Kidney (tissue), 14 donors: Measurements from ENCODE around the gene P4HA3. TPM values are rescaled to one million over a fixed set of nuclear protein-coding genes. Genes with fewer than 3 reads are reported as not detected.

Source experiments
- DNase-seq, 5 donors: peaks; one replicate each; pipeline ENCODE4 v3.0.0-alpha.2; 2013 to 2020
- FAIRE-seq: peaks from 2 replicates; lab custom pipeline; 2012; peaks lifted over from hg19 to GRCh38; lab: Jason Lieb, UNC
- H3K27ac ChIP-seq, 2 donors: one replicate each; pipeline ENCODE4 v1.7.0; 2013; ENCODE audit warnings: low read depth in 2 of 2, low read length in 2 of 2, inconsistent platforms in 1 of 2
- H3K27me3 ChIP-seq: one replicate; pipeline ENCODE4 v1.7.1; 2013; ENCODE audit warnings: low read length, inconsistent platforms; ENCODE audit not compliant: control insufficient read depth, insufficient read depth
- H3K36me3 ChIP-seq, 3 donors: one replicate each; pipeline versions ENCODE4 v1.7.0 to v1.7.1; 2013; ENCODE audit warnings: low read length in 3 of 3, control low read depth in 1 of 3, inconsistent platforms in 1 of 3; ENCODE audit not compliant: insufficient read depth in 3 of 3, control insufficient read depth in 2 of 3
- H3K4me1 ChIP-seq, 3 donors: one replicate each; pipeline versions ENCODE4 v1.7.0 to v1.7.1; 2013; ENCODE audit warnings: low read length in 3 of 3, inconsistent platforms in 1 of 3, low read depth in 1 of 3; ENCODE audit not compliant: control insufficient read depth in 2 of 3, insufficient read depth in 2 of 3
- H3K4me3 ChIP-seq, 3 donors: one replicate each; pipeline versions ENCODE4 v1.7.0 to v1.8.1; 2013; ENCODE audit warnings: low read length in 3 of 3, control low read depth in 1 of 3, inconsistent platforms in 1 of 3
- H3K9ac ChIP-seq, 3 donors: one replicate each; pipeline versions ENCODE4 v1.7.0 to v1.7.1; 2013; ENCODE audit warnings: low read length in 3 of 3, control low read depth in 1 of 3, inconsistent platforms in 1 of 3
- H3K9me3 ChIP-seq, 3 donors: one replicate each; pipeline versions ENCODE4 v1.7.0 to v1.7.1; 2013; ENCODE audit warnings: low read length in 3 of 3, control low read depth in 1 of 3, inconsistent platforms in 1 of 3; ENCODE audit not compliant: control insufficient read depth in 2 of 3, insufficient read depth in 1 of 3
- intact Hi-C: fragments of 100-400 bp; cut with DNase I; formaldehyde crosslinking; loops from one replicate; pipeline ENCODE4 v1.11.1; 2022
- polyA plus RNA-seq: library from polyadenylated mRNA; stranded (reverse); fragments of 350-450 nt; fragmentation: Illumina TruSeq; extraction: RNeasy Lipid Tissue Mini Kit (QIAGEN cat#74804); gene quantifications from one replicate; pipeline ENCODE4 v1.2.3, GENCODE V29; 2014; ENCODE audit warnings: low read depth, low replicate concordance; ENCODE audit not compliant: insufficient read depth
- total RNA-seq: library from RNA; stranded (reverse); fragmentation: NEBNext Ultra II Directional; extraction: Animal tissue kit (Norgen Biotek cat#: 25700); gene quantifications from one replicate; pipeline ENCODE4 v1.2.1, GENCODE V29; 2021
- TF ChIP-seq, protein P1 (sequence below): IDR thresholded peaks from 3 replicates; pipeline ENCODE4 v1.5.1; 2012; ENCODE audit warnings: mild to moderate bottlenecking, moderate library complexity, borderline replicate concordance; ENCODE audit not compliant: insufficient read depth; ENCODE audit errors: extremely low read depth
- donor health status: control.
- donor health status: control.
- donor health status: control.
- donor health status: control.
- donor health status: control.
- donor health status: DM: yes; HTN: yes; CAD: no.
- donor health status: Normal renal cell carcinoma (clear cell type).

Gene P4HA3
- total and polyA plus RNA-seq, 2 donors from 2014 or later: 0.39 to 1.2 TPM

DNA sequence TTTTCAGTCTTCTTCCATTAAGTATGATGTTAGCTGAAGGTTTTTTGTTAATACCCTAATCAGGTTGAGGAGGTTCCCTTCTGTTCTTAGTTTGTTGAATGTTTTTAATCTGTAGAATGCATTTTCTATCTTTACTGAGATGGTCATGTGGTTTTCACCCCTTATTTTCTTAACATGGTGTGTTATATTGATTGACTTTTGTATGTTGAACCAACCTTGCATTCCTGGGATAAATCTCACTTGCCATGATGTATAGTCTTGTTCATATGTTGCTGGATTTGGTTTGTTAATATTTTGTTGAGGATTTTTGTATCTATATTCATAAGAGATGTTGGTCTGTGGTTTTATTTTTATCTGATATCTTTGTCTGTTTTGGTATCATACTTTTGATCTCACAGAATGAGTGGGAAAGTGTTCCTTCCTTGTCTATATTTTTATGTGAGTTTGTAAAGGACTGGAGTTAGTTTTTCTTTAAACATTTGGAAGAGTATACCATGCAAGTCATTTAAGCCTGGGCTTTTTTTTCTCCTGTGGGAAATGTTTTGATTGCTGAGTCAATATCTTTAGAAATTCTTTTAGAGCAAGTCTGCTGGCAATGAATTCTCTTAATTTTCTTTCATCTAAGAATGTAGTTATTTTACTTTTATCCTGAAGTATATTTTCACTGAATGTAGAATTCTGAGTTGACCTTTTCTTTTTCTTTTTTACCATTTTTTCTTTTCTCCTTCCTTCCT is 5.5 kb upstream of the P4HA3 start:
- intact Hi-C loops: no loop called here
- no peak overlapping the region for H3K9ac ChIP-seq
- FAIRE-seq (no peak), DNase-seq (no peak)
- H3K4me1 ChIP-seq: no peaks in the 10 kb centered on the region
- no peaks in the 10 kb centered on the region for H3K27me3 ChIP-seq
- H3K36me3 ChIP-seq: no peaks in the 10 kb centered on the region
- no peak overlapping the region for H3K27ac ChIP-seq
- TF ChIP-seq, protein P1, sequence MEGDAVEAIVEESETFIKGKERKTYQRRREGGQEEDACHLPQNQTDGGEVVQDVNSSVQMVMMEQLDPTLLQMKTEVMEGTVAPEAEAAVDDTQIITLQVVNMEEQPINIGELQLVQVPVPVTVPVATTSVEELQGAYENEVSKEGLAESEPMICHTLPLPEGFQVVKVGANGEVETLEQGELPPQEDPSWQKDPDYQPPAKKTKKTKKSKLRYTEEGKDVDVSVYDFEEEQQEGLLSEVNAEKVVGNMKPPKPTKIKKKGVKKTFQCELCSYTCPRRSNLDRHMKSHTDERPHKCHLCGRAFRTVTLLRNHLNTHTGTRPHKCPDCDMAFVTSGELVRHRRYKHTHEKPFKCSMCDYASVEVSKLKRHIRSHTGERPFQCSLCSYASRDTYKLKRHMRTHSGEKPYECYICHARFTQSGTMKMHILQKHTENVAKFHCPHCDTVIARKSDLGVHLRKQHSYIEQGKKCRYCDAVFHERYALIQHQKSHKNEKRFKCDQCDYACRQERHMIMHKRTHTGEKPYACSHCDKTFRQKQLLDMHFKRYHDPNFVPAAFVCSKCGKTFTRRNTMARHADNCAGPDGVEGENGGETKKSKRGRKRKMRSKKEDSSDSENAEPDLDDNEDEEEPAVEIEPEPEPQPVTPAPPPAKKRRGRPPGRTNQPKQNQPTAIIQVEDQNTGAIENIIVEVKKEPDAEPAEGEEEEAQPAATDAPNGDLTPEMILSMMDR: no peak
- H3K9me3 ChIP-seq: peaks cover 0 to 11% (median 3%) of the 10 kb centered on the region in 3 donors
- H3K4me3 ChIP-seq: no peak overlapping the region

DNA sequence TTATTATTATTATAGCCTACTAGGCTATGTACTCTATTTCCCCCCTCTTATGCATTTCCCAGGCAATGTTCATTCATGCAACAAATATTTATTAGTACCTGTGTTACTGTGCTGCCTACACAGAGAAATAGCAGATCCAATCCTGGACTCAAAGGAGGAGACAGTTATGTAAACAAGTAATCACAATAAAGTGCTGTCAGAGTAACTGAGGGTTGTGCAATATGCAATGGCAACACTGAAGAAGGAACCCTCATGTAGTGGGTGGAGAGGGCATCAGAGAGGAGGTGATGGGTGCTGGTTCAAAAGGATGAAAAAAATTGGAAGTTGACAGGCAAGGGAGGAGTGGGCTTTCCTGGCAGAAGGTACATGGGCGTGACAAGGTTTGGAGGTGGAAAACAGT is 886 bp upstream of the P4HA3 start:
- Histone ChIP-seq H3K27ac (no peak overlapping the region), H3K27me3 (peaks cover 11% of the 10 kb centered on the region), H3K4me1 (peaks cover 0 to 5% (median 0%) of the 10 kb centered on the region in 3 donors), H3K9ac (no peak overlapping the region), H3K36me3 (no peaks in the 10 kb centered on the region), H3K4me3 (no peak overlapping the region), H3K9me3 (peaks cover 0 to 9% (median 3%) of the 10 kb centered on the region in 3 donors)
- DNase-seq: no peak
- intact Hi-C loops: no loop called here
- TF ChIP-seq, protein P1: no peak
- FAIRE-seq: no peak

DNA sequence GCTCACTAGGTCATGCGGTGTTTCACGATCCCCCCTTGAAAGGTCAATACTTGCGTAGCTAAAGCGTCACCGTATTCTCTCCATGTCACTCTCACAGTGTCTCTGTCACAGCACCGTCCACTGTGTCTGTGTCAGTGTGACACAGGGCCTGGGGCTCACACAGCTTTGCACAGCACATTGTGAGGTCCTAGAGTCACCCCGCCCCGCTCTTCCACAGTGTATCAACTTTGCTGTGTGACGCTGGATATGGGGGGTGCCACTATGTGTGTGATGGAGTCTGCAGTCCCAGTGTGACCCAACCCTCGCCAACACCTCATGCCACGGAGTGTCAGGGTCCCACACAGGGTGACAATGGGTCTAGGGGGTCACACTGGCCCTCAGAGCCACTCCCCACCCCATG is 583 bp downstream of the P4HA3 start:
- TF ChIP-seq, protein P1: no peak
- DNase-seq (peak in 1 of 5 donors; percentile 33), FAIRE-seq (no peak)
- peak overlapping the region; percentile 7 to 54 (median 21) for H3K4me3 ChIP-seq
- no peaks in the 10 kb centered on the region for H3K9me3 ChIP-seq
- H3K27ac ChIP-seq: no peak overlapping the region
- H3K9ac ChIP-seq: no peak overlapping the region
- intact Hi-C loops: no loop called here
- peaks cover 11% of the 10 kb centered on the region for H3K27me3 ChIP-seq
- peaks cover 0 to 5% (median 0%) of the 10 kb centered on the region in 3 donors for H3K4me1 ChIP-seq
- no peaks in the 10 kb centered on the region for H3K36me3 ChIP-seq
